ENCODE data around the gene KYNU.
A peak's percentile ranks its signal among the peaks of the same experiment; 100 is the strongest.

Gene KYNU

GRCh38 chr2:143081616-143082015 is 204.2 kb downstream of the KYNU start:
- Histone ChIP-seq H3K14ac (ENCODE audit: low read length) (no peak overlapping the region), H3K79me1 (ENCODE audit: low read length) (no peaks in the 10 kb centered on the region), H3K9ac (ENCODE audit: low read length) (no peak overlapping the region), H3K9me3 (ENCODE audit: insufficient read depth, low read depth, low read length) (no peaks in the 10 kb centered on the region), H4K91ac (ENCODE audit: low read depth, low read length) (no peak overlapping the region), H4K12ac (ENCODE audit: low read depth, low read length) (no peak overlapping the region), H3K23ac (ENCODE audit: low read length) (no peak overlapping the region), H3K4me3 (ENCODE audit: low read depth, low read length) (no peak overlapping the region), H2AK5ac (ENCODE audit: low read length) (no peak overlapping the region), H3K79me2 (ENCODE audit: control insufficient read depth, insufficient read depth, low read length, poor library complexity) (no peaks in the 10 kb centered on the region), H3K27me3 (ENCODE audit: insufficient read depth, low read length) (no peaks in the 10 kb centered on the region), H2AFZ (ENCODE audit: insufficient read depth, low read length, poor library complexity) (no peak overlapping the region), H2BK12ac (ENCODE audit: low read length) (no peak overlapping the region), H3K18ac (ENCODE audit: low read length) (no peak overlapping the region), H3K27ac (ENCODE audit: low read depth, low read length) (no peak overlapping the region), H3K4ac (ENCODE audit: low read depth, low read length) (no peak overlapping the region), H2BK120ac (ENCODE audit: insufficient read depth, low read length, poor library complexity) (no peak overlapping the region), H3K36me3 (ENCODE audit: control insufficient read depth in 1 of 2, insufficient read depth in 2 of 2, low read length in 2 of 2) (no peaks in the 10 kb centered on the region), H4K8ac (ENCODE audit: low read depth, low read length) (no peak overlapping the region), H3K4me2 (ENCODE audit: low read length) (no peak overlapping the region), H2BK5ac (ENCODE audit: low read depth, low read length, poor library complexity) (no peak overlapping the region), H3K4me1 (ENCODE audit: control insufficient read depth in 1 of 2, insufficient read depth in 2 of 2, low read length in 2 of 2) (no peaks in the 10 kb centered on the region)
- DNase-seq: no peak
- WGBS (ENCODE audit: extremely low coverage, insufficient coverage, insufficient read length): no CpG with 5 or more reads among the region's 1 CpG

GRCh38 chr2:143083636-143084035 is 206.2 kb downstream of the KYNU start:
- Histone ChIP-seq H3K4me3 (ENCODE audit: low read depth, low read length) (no peak overlapping the region), H2AFZ (ENCODE audit: insufficient read depth, low read length, poor library complexity) (no peak overlapping the region), H4K91ac (ENCODE audit: low read depth, low read length) (no peak overlapping the region), H4K8ac (ENCODE audit: low read depth, low read length) (no peak overlapping the region), H4K12ac (ENCODE audit: low read depth, low read length) (no peak overlapping the region), H3K18ac (ENCODE audit: low read length) (no peak overlapping the region), H3K27ac (ENCODE audit: low read depth, low read length) (no peak overlapping the region), H3K79me2 (ENCODE audit: control insufficient read depth, insufficient read depth, low read length, poor library complexity) (no peaks in the 10 kb centered on the region), H3K4ac (ENCODE audit: low read depth, low read length) (no peak overlapping the region), H3K27me3 (ENCODE audit: insufficient read depth, low read length) (no peaks in the 10 kb centered on the region), H3K9me3 (ENCODE audit: insufficient read depth, low read depth, low read length) (no peaks in the 10 kb centered on the region), H3K23ac (ENCODE audit: low read length) (no peak overlapping the region), H3K9ac (ENCODE audit: low read length) (no peak overlapping the region), H3K4me2 (ENCODE audit: low read length) (no peak overlapping the region), H2AK5ac (ENCODE audit: low read length) (no peak overlapping the region), H3K4me1 (ENCODE audit: control insufficient read depth in 1 of 2, insufficient read depth in 2 of 2, low read length in 2 of 2) (no peaks in the 10 kb centered on the region), H2BK5ac (ENCODE audit: low read depth, low read length, poor library complexity) (no peak overlapping the region), H3K79me1 (ENCODE audit: low read length) (no peaks in the 10 kb centered on the region), H2BK120ac (ENCODE audit: insufficient read depth, low read length, poor library complexity) (no peak overlapping the region), H2BK12ac (ENCODE audit: low read length) (no peak overlapping the region), H3K14ac (ENCODE audit: low read length) (no peak overlapping the region), H3K36me3 (ENCODE audit: control insufficient read depth in 1 of 2, insufficient read depth in 2 of 2, low read length in 2 of 2) (no peaks in the 10 kb centered on the region)
- no CpG with 5 or more reads among the region's 2 CpGs for WGBS (ENCODE audit: extremely low coverage, insufficient coverage, insufficient read length)
- DNase-seq: peak in 1 of 2 donors; percentile 39

DNA sequence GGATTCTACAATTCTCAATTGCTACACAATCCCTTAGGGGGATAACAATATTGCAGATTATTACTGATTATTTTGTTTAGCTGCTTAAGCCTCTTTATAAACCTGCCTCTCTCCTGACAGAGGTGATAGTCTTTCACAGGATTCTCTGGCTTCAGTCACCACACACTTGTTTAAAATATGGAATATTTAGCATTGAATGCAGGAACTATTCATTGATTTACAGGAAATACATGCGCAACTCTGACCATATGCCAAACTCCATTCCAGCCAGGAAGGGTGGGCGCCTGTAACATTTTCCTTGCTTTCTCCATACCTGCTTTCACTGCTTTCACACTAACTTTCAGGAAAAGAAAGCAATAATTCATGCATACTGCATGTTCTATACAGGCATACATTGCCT is 207.0 kb downstream of the KYNU start:
- Histone ChIP-seq H3K79me2 (ENCODE audit: control insufficient read depth, insufficient read depth, low read length, poor library complexity) (no peaks in the 10 kb centered on the region), H3K4me1 (ENCODE audit: control insufficient read depth in 1 of 2, insufficient read depth in 2 of 2, low read length in 2 of 2) (no peaks in the 10 kb centered on the region), H3K27me3 (ENCODE audit: insufficient read depth, low read length) (no peaks in the 10 kb centered on the region), H2AFZ (ENCODE audit: insufficient read depth, low read length, poor library complexity) (no peak overlapping the region), H3K4ac (ENCODE audit: low read depth, low read length) (no peak overlapping the region), H3K27ac (ENCODE audit: low read depth, low read length) (no peak overlapping the region), H3K9me3 (ENCODE audit: insufficient read depth, low read depth, low read length) (no peaks in the 10 kb centered on the region), H4K12ac (ENCODE audit: low read depth, low read length) (no peak overlapping the region), H3K23ac (ENCODE audit: low read length) (no peak overlapping the region), H2BK12ac (ENCODE audit: low read length) (no peak overlapping the region), H2AK5ac (ENCODE audit: low read length) (no peak overlapping the region), H3K14ac (ENCODE audit: low read length) (no peak overlapping the region), H3K9ac (ENCODE audit: low read length) (no peak overlapping the region), H4K8ac (ENCODE audit: low read depth, low read length) (no peak overlapping the region), H2BK120ac (ENCODE audit: insufficient read depth, low read length, poor library complexity) (no peak overlapping the region), H3K4me2 (ENCODE audit: low read length) (no peak overlapping the region), H4K91ac (ENCODE audit: low read depth, low read length) (no peak overlapping the region), H2BK5ac (ENCODE audit: low read depth, low read length, poor library complexity) (no peak overlapping the region), H3K18ac (ENCODE audit: low read length) (no peak overlapping the region), H3K79me1 (ENCODE audit: low read length) (no peaks in the 10 kb centered on the region), H3K4me3 (ENCODE audit: low read depth, low read length) (no peak overlapping the region), H3K36me3 (ENCODE audit: control insufficient read depth in 1 of 2, insufficient read depth in 2 of 2, low read length in 2 of 2) (no peaks in the 10 kb centered on the region)
- WGBS (ENCODE audit: extremely low coverage, insufficient coverage, insufficient read length): no CpG with 5 or more reads among the region's 2 CpGs
- no peak for DNase-seq

DNA sequence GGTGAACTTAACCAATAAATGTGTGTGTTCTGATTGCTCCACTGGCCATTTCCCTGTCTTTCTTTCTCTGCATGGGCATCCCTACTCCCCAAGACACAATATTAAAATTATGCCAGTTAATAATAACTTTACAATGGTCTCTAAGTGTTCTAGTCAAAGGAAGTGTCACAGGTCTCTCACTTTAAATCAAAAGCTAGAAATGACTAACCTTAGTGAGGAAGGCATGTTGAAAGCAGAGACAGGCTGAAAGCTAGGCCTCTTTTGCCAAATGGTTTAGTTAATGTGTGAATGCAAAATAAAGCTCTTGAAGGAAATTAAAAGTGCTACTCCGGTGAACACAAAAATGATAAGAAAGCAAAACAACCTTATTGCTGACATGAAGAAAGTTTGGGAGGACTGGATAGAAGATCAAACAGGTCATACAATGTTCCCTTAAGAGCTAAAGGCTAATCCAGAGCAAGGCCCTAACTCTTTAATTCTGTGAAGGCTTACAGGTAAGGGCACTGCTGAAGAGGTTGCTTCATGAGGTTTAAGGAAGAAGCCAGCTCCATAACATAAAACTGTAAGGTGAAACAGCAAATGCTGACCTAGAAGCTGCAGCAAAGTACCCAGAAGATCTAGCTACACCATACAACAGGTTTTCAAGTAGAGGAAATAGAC is 207.8 kb downstream of the KYNU start:
- no peak overlapping the region for H4K91ac ChIP-seq (ENCODE audit: low read depth, low read length)
- H3K27ac ChIP-seq (ENCODE audit: low read depth, low read length): no peak overlapping the region
- no CpG with 5 or more reads among the region's 1 CpG for WGBS (ENCODE audit: extremely low coverage, insufficient coverage, insufficient read length)
- no peaks in the 10 kb centered on the region for H3K79me1 ChIP-seq (ENCODE audit: low read length)
- no peak overlapping the region for H3K4me3 ChIP-seq (ENCODE audit: low read depth, low read length)
- H3K4ac ChIP-seq (ENCODE audit: low read depth, low read length): no peak overlapping the region
- no peak overlapping the region for H3K14ac ChIP-seq (ENCODE audit: low read length)
- H3K9me3 ChIP-seq (ENCODE audit: insufficient read depth, low read depth, low read length): no peaks in the 10 kb centered on the region
- no peak overlapping the region for H2BK5ac ChIP-seq (ENCODE audit: low read depth, low read length, poor library complexity)
- H4K12ac ChIP-seq (ENCODE audit: low read depth, low read length): no peak overlapping the region
- H2BK12ac ChIP-seq (ENCODE audit: low read length): no peak overlapping the region
- H3K23ac ChIP-seq (ENCODE audit: low read length): no peak overlapping the region
- no peak overlapping the region for H3K4me2 ChIP-seq (ENCODE audit: low read length)
- H3K79me2 ChIP-seq (ENCODE audit: control insufficient read depth, insufficient read depth, low read length, poor library complexity): no peaks in the 10 kb centered on the region
- no peak overlapping the region for H2AK5ac ChIP-seq (ENCODE audit: low read length)
- no peak overlapping the region for H3K18ac ChIP-seq (ENCODE audit: low read length)
- H3K9ac ChIP-seq (ENCODE audit: low read length): no peak overlapping the region
- no peak overlapping the region for H4K8ac ChIP-seq (ENCODE audit: low read depth, low read length)
- no peaks in the 10 kb centered on the region for H3K27me3 ChIP-seq (ENCODE audit: insufficient read depth, low read length)
- no peak for DNase-seq
- no peak overlapping the region for H2AFZ ChIP-seq (ENCODE audit: insufficient read depth, low read length, poor library complexity)
- no peaks in the 10 kb centered on the region for H3K36me3 ChIP-seq (ENCODE audit: control insufficient read depth in 1 of 2, insufficient read depth in 2 of 2, low read length in 2 of 2)
- no peaks in the 10 kb centered on the region for H3K4me1 ChIP-seq (ENCODE audit: control insufficient read depth in 1 of 2, insufficient read depth in 2 of 2, low read length in 2 of 2)
- no peak overlapping the region for H2BK120ac ChIP-seq (ENCODE audit: insufficient read depth, low read length, poor library complexity)
